GM12865 (cell line): ENCODE results near the gene PRSS33.

Experiments used
- DNase-seq: peaks from one replicate; pipeline ENCODE4 v3.0.0; 2010; ENCODE audit warnings: low read depth
- H3K4me3 ChIP-seq: 2 replicates; pipeline ENCODE4 v1.5.1; 2011; ENCODE audit warnings: mild to moderate bottlenecking, low read depth, low read length, control low read depth
- TF ChIP-seq, protein P1 (sequence below): IDR thresholded peaks from 2 replicates; pipeline ENCODE4 v1.5.1; 2011; ENCODE audit warnings: low read length, control low read depth, low read depth, inconsistent platforms; ENCODE audit not compliant: insufficient read depth; ENCODE audit errors: missing control alignments

The PRSS33 gene

DNA sequence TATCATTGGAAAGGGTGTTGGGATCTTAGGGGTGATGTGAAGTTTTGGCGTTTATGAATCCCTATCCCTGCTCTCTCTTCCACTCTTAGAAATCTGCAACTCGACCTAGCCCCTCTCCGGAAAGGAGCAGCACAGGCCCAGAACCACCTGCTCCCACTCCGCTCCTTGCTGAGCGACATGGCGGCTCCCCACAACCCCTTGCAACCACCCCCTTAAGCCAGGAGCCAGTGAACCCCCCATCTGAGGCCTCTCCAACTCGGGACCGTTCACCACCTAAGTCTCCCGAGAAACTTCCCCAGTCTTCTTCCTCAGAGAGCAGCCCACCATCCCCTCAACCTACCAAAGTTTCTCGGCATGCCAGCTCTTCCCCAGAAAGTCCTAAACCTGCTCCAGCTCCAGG, 25.9 kb downstream of the PRSS33 start:
- DNase-seq: no peak
- TF ChIP-seq, protein P1, sequence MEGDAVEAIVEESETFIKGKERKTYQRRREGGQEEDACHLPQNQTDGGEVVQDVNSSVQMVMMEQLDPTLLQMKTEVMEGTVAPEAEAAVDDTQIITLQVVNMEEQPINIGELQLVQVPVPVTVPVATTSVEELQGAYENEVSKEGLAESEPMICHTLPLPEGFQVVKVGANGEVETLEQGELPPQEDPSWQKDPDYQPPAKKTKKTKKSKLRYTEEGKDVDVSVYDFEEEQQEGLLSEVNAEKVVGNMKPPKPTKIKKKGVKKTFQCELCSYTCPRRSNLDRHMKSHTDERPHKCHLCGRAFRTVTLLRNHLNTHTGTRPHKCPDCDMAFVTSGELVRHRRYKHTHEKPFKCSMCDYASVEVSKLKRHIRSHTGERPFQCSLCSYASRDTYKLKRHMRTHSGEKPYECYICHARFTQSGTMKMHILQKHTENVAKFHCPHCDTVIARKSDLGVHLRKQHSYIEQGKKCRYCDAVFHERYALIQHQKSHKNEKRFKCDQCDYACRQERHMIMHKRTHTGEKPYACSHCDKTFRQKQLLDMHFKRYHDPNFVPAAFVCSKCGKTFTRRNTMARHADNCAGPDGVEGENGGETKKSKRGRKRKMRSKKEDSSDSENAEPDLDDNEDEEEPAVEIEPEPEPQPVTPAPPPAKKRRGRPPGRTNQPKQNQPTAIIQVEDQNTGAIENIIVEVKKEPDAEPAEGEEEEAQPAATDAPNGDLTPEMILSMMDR: no peak

DNA sequence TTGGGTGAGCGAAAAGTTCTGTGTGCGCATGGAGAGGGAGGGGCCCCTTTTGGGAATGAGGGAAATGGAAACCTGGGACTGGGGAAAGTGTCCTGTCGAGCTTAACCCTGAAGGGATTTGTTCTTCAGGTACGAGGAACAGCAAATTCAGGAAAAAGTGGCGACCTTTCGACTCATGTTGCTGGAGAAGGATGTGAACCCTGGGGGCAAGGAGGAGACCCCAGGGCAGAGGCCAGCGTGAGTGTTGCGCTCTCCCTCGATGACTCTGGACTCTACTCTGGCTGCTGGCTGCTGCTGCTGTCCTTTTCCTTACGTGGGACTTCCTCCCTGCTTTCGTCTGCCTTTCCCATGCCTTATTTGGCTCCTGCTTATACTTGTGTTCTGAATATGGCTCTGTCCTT, 30.0 kb downstream of the PRSS33 start:
- no peak for DNase-seq
- no peak overlapping the region for H3K4me3 ChIP-seq
- TF ChIP-seq, protein P1: no peak

More for the DNA sequence above, 25.9 kb downstream of the PRSS33 start:
- no peak overlapping the region for H3K4me3 ChIP-seq

DNA sequence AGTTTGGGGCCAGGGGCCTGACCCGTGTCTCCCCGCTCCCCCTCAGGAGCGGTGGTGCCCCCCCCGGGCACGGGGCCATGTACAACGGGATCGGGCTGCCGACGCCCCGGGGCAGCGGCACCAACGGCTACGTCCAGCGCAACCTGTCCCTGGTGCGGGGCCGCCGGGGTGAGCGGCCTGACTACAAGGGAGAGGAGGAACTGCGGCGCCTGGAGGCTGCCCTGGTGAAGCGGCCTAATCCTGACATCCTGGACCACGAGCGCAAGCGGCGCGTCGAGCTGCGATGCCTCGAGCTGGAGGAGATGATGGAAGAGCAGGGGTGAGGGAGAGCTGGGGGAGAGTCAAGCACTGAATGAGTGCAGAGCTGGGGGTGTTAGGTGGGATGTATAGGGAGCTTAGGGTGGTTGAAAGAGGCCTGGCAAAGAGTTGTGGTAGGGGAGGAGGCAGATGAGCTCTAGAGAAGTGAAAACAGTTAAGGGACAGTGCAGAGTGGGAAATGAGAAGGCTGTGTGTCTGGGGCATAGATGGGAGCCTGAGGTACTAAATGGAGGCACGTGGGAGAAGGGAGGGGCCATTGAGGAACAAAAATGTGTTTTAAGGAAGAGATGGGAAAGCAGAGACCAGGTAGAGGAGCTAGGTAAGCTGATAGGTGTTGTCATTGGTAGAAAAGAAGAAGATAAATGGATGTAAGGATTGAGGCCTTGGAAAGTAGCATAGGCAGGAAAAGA, 30.9 kb downstream of the PRSS33 start:
- TF ChIP-seq, protein P1: no peak
- DNase-seq: no peak
- no peak overlapping the region for H3K4me3 ChIP-seq

DNA sequence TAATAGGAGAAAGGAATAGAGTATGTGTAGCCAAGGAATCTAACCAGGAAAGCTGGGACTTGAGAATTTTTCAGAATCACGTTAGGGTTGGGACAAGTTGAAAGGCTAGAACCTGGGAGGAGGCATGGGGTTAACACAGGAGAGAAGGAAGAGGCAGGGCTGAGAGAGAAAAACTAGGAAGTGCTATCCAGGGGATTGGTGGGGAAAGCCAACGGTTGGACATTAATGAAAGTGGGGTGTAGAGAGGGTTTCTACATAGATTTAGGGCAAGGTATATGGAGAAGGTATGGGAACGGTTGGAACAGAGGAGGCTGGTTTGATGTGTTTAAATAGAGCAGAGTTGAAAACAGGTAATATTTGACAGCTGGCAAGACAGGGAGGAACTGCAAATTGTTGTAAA, 32.2 kb downstream of the PRSS33 start:
- H3K4me3 ChIP-seq: peak overlapping the region; percentile 79; the same call in 1 of the 2 replicates
- no peak for DNase-seq
- TF ChIP-seq, protein P1: no peak

DNA sequence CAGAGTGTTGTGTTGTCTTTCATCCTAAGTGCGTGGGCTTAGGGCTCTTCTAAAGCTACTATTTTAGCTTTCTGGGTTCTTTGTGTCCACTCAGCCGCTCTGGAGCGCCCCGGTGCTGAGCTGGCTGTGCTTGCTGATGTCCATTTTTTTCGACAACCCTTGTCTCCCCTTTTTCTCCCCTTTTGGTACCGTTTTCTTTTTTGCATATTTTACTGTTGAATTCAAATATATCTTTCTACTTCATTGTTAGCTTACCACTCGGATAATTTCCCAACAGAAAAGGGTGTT, 33.7 kb downstream of the PRSS33 start:
- DNase-seq: no peak
- TF ChIP-seq, protein P1: no peak
- H3K4me3 ChIP-seq: peak overlapping the region; percentile 79

DNA sequence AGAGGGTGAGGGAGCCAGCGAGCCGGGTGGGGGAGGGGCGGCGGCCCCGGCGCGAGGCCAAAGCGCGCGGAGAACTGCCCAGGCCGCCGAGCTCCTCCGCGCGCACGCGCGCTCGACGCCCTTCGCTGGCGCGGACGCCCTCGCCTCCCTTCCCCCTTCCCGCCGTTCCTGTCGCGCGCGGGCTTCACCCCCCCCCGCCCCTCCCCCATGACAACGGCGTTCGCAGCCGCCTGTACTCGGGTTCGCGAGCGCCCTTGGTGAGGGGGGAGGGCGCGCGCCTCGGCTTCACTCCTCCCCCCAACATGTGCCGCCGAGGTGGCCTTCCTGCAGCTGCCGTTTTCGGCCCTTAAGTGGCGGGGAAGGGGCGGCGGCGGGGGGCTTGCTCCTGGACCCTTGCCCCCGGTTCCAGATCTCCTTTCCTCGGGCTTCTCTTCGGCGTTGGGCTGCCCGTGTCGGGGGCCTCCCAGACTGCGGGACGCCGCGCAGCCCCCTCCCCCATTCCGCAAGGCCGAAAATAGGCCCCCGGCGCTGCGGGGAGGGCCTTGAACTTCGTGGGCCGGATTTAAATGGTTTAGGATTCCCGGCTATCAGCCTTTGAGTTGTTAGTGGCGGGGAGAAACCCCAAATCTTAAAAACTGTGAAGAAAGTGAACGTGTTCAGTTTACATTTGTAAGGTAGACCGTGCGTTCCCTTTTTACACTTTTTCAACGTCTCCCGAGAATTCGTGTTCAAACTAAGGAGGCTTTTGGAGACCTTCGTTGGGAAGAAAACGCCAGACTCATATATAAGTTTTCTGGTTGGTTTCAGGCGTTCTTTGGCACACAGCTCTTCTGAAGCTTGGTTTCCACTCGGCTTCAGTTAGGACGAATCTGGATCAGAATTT, 34.3 kb downstream of the PRSS33 start:
- DNase-seq: peak; percentile 89
- H3K4me3 ChIP-seq: peak overlapping the region; percentile 79
- TF ChIP-seq, protein P1: no peak
